Activated T-helper 2 cell treated with anti-CD3 and anti-CD28 coated beads, Interferon-gamma antibody, Interleukin-2, Interleukin-4, amounts not matched to agents 10 μg/mL and 5 μg/mL and 100 μg/mL, durations not matched to agents 14 hours and 24 hours and 36 hours (primary cell): ENCODE data around the gene GJB6. TPM values are rescaled to one million over a fixed set of nuclear protein-coding genes. Genes with fewer than 3 reads are reported as not detected.
A peak's percentile ranks its signal among the peaks of the same experiment; 100 is the strongest.

Experiments used
- DNase-seq: peaks from one replicate; pipeline ENCODE4 v3.0.0; 2021; ENCODE audit warnings: low spot score
- H3K27ac Mint-ChIP-seq: one replicate; pipeline ENCODE4 v1.8.0; 2021; ENCODE audit warnings: mixed read lengths
- H3K27me3 Mint-ChIP-seq: one replicate; pipeline ENCODE4 v1.8.0; 2021; ENCODE audit warnings: low read depth, mixed read lengths
- H3K36me3 Mint-ChIP-seq: one replicate; pipeline ENCODE4 v1.8.0; 2021; ENCODE audit warnings: low read depth, mixed read lengths
- H3K4me1 Mint-ChIP-seq: one replicate; pipeline ENCODE4 v1.8.0; 2021; ENCODE audit warnings: low read depth, mixed read lengths
- H3K4me3 Mint-ChIP-seq: one replicate; pipeline ENCODE4 v1.8.0; 2021; ENCODE audit warnings: low read depth, mild to moderate bottlenecking, moderate library complexity, mixed read lengths
- H3K9me3 Mint-ChIP-seq: one replicate; pipeline ENCODE4 v1.8.0; 2021; ENCODE audit warnings: mixed read lengths
- intact Hi-C: fragments of 100-400 bp; cut with micrococcal nuclease; formaldehyde crosslinking; loops from one replicate; pipeline ENCODE4 v1.15.1; 2023
- total RNA-seq: library from RNA; stranded (reverse); gene quantifications from 2 replicates; pipeline ENCODE4 v1.2.3, GENCODE V29; 2022

GJB6 gene
- total RNA-seq, 1 donor from 2014 or later = 1.7 TPM

DNA sequence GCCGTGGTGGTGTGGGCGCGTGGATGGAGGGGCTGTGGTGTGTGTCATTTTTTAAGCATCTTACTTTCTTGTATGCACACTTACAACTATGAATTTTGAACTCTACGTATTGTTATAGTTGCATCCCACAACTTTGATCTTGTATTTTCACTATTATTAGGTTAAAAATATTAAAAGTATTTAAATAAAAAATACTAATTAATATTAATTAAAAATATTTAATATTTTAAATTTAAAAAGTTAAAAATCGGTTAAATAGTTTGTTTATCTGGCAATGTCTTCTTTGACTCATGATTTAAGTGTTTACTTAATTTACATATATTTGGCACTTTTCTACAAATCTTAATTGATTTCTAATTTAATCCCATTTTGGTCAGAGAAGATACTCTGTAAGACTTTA is 17.8 kb upstream of the GJB6 start:
- intact Hi-C loops = no loop called here
- no peak for DNase-seq
- no peak overlapping the region for H3K4me3 Mint-ChIP-seq
- H3K36me3 Mint-ChIP-seq = no peaks in the 10 kb centered on the region
- H3K27ac Mint-ChIP-seq = no peak overlapping the region
- H3K27me3 Mint-ChIP-seq = peaks cover 14% of the 10 kb centered on the region
- no peaks in the 10 kb centered on the region for H3K4me1 Mint-ChIP-seq
- no peaks in the 10 kb centered on the region for H3K9me3 Mint-ChIP-seq

DNA sequence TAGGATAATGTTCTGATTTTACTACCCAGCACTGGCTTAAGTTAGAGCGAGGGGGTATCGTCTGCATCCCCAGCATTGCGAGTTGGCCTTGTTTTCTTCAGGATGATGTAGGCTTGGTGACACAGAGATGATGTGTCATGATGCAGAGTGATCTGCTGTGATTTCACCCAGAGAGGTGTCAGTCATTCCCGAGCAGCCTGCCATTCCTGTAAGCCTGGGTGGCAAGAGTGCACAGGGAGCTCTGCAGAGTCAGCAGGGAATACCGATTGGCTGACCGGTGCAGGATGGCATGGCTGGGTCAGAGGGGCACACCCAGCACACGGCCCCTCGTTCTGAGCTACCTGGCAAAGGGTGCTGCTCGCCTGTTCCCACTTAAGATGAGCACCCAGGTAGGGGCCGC is 15.8 kb upstream of the GJB6 start:
- intact Hi-C loops = no loop called here
- H3K9me3 Mint-ChIP-seq = no peaks in the 10 kb centered on the region
- no peaks in the 10 kb centered on the region for H3K36me3 Mint-ChIP-seq
- H3K27me3 Mint-ChIP-seq = peaks cover 14% of the 10 kb centered on the region
- H3K27ac Mint-ChIP-seq = no peak overlapping the region
- no peak for DNase-seq
- no peak overlapping the region for H3K4me3 Mint-ChIP-seq
- H3K4me1 Mint-ChIP-seq = no peaks in the 10 kb centered on the region

DNA sequence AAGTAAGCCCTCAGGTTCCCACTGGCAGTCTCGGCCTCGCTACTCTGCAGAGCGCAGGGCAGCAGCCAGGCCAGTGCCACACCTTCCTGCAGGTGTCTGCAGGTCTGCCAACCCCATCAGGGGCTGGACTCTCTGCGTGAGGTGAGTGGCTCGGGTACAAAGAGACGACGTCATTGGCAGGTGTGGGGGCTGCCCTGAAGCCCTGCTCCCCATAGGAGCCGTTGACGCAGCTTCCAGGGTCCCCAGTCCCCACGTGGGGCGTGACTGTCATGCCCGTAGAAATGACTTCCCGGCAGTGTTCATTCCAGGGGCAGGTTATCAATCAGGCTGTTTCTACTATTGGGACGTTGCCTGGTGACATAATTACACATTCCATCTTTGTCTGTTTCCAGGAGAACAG is 15.3 kb upstream of the GJB6 start:
- Mint-ChIP-seq H3K9me3 (no peaks in the 10 kb centered on the region), H3K27me3 (peaks cover 14% of the 10 kb centered on the region), H3K4me3 (no peak overlapping the region), H3K36me3 (no peaks in the 10 kb centered on the region), H3K4me1 (no peaks in the 10 kb centered on the region), H3K27ac (no peak overlapping the region)
- DNase-seq = no peak
- intact Hi-C loops = no loop called here

DNA sequence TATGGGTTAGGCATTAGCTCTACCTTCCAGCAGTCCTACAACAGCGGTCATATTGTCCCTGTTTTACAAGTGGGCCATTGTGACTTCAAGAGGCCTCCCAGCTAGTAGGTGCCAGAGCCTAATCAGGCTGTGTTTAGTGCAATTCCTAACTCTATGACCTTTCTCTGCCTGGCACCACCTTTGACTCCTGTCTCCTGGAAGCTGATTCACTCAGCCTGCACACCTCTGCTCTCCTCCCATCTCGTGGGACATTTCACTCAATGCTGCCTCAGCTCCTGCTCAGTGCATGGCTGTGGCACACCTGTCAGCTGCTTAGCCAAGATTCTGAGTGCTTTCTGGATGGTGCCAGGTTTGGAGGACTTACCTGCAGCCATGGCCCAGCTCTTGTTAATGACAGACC is 9.5 kb upstream of the GJB6 start:
- H3K27ac Mint-ChIP-seq = no peak overlapping the region
- H3K4me1 Mint-ChIP-seq = no peaks in the 10 kb centered on the region
- intact Hi-C loops = no loop called here
- H3K9me3 Mint-ChIP-seq = no peaks in the 10 kb centered on the region
- no peak overlapping the region for H3K4me3 Mint-ChIP-seq
- DNase-seq = no peak
- no peaks in the 10 kb centered on the region for H3K36me3 Mint-ChIP-seq
- peaks cover 22% of the 10 kb centered on the region for H3K27me3 Mint-ChIP-seq

DNA sequence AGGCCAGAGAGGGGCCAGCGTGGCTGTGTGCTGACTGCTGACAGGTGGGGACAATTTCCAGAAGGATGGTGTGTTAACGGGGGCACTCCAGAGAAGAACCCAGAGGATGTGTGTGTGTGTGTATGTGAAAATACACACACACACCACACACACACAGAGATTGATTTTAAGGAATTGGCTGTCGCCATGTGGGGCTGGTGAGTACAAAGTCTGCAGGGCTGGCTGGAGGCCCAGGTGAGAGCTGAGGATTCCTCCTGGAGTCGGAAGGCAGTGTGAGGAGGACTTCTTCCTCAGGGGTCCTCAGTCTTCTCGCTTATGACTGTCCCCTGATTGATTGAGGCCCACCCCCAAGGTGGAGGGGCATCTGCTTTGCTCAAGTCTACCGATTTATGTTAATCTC is 7.6 kb upstream of the GJB6 start:
- no peak for DNase-seq
- Mint-ChIP-seq H3K9me3 (no peaks in the 10 kb centered on the region), H3K27me3 (peaks cover 24% of the 10 kb centered on the region), H3K36me3 (no peaks in the 10 kb centered on the region), H3K4me1 (no peaks in the 10 kb centered on the region), H3K4me3 (no peak overlapping the region), H3K27ac (no peak overlapping the region)
- intact Hi-C loops = no loop called here

DNA sequence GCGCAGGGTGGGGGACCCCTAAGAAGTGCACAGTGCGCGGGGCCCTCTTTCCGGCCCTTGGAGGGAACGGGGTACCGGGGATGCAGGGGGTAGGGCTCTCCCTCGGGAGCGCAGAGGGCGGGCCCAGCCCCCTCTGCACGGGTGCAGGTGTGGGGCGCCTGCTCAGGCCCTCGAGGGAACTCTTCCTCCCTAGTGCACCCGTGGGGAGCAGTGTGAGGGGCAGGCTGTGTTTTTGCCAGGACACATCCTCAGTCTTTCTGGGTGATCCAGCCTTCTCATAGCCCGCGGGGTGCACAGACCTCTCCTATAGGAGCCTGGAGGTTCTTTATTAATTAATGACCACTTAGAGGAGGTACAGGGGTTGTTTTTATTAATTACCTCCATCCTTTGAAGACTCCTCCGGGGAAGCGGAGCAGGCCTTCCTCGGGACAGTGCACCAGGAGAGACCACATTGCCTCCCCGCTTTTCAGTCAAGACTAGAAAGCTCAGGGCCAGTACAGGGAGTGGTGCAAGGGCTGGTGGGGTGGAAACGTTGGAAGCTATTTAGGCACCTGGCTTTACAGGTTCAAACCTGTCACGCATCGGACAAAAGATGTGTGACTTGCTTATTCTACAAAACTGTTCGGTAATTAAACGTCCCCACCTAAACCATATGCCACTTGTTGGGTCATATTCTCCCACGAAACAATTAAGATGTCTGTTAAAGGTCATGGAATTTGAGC is 598 bp upstream of the GJB6 start:
- H3K9me3 Mint-ChIP-seq = no peaks in the 10 kb centered on the region
- intact Hi-C loops = no loop called here
- peaks cover 49% of the 10 kb centered on the region for H3K27me3 Mint-ChIP-seq
- H3K4me3 Mint-ChIP-seq = no peak overlapping the region
- H3K27ac Mint-ChIP-seq = no peak overlapping the region
- peaks cover 4% of the 10 kb centered on the region for H3K36me3 Mint-ChIP-seq
- H3K4me1 Mint-ChIP-seq = peaks cover 12% of the 10 kb centered on the region
- DNase-seq = no peak

DNA sequence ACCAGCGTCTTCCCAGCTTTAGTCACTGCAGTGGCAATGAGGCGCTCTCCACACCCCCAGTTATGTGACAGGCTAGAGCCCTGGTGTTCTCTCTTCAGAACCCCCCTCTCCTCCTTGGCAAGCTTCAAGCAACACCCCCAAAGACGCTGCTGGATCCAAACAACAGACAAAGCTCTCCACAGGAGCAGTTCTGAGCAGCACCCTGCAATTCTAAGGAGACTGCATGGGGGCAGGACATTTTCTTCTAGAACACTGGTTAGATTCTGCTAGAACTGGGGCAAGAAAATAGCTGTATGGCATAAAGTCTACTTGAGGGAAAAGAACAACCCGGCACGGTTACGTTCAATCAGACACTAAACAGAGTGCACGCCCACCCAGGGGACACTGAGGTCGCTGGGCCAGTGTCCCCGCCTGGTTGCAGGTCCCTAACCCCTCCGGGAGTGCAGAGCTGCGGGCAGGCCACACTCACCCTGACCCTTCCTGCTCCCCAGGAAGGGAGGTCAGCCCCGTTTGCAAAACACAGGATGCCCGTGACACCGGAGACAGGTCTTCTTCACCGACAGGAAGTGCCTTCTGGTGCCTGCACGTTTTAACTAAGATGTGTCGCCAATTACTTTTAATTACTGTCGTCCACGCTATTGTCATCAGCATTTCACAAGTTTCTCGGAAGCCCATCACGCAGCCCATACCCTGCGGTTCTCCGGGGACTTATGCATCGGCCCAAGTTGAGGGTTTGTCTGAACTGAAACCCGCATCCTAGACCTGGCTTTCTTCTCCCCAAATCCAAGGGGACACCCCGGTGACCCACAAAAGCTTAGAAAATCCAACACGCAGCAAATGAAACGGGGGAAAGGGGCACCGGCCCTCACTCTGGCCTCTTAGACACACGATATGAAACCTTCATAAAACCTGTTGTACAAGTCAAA is 943 bp downstream of the GJB6 start:
- peaks cover 12% of the 10 kb centered on the region for H3K4me1 Mint-ChIP-seq
- no peaks in the 10 kb centered on the region for H3K9me3 Mint-ChIP-seq
- H3K27ac Mint-ChIP-seq = no peak overlapping the region
- no peak for DNase-seq
- H3K4me3 Mint-ChIP-seq = peak overlapping the region; percentile 70
- intact Hi-C loops = no loop called here
- peaks cover 49% of the 10 kb centered on the region for H3K27me3 Mint-ChIP-seq
- H3K36me3 Mint-ChIP-seq = peaks cover 4% of the 10 kb centered on the region

DNA sequence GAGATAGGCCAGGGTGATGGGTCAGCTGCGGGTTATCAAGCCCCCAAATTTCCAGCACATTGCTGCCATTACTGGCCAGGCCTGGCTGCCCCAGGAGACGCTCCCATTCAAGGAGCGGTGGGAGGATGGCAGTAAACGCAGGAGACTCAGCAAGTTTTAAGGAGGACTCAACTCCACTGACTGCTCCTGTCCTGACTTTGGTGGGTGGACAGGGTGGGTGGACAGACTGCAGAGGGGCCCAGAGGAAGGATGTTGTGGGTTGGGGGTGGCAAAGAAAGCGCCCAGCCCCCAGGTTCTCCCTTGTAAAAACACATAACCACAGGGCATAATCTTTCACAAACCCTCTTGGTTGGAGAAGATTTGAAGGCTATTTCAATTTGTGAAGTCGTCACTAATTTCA is 4.4 kb downstream of the GJB6 start:
- intact Hi-C loops = no loop called here
- H3K9me3 Mint-ChIP-seq = no peaks in the 10 kb centered on the region
- H3K36me3 Mint-ChIP-seq = no peaks in the 10 kb centered on the region
- no peak overlapping the region for H3K27ac Mint-ChIP-seq
- peaks cover 41% of the 10 kb centered on the region for H3K27me3 Mint-ChIP-seq
- no peak for DNase-seq
- no peak overlapping the region for H3K4me3 Mint-ChIP-seq
- peaks cover 11% of the 10 kb centered on the region for H3K4me1 Mint-ChIP-seq

DNA sequence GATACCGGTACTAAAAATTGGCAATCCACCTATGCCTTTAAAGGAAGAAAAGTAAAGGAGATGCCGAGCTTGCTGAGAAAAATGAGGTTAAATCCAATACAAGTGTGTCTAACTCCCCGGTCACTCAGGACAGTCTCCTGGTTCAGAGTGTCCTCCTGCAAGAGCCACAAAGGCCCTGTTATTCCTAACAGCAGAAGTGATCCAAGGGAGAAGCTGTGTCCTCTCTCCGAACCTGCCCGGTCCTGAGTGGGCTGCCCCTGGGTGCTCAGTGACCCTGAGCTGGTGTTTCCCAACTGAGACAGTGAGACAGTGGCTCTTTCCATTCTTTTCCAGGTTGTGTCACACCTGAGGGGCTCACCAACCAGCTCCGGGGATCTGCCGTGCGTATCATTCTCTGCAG is 4.8 kb downstream of the GJB6 start:
- Mint-ChIP-seq H3K9me3 (no peaks in the 10 kb centered on the region), H3K27me3 (peaks cover 39% of the 10 kb centered on the region), H3K4me3 (no peak overlapping the region), H3K27ac (no peak overlapping the region), H3K36me3 (no peaks in the 10 kb centered on the region), H3K4me1 (peaks cover 12% of the 10 kb centered on the region)
- intact Hi-C loops = no loop called here
- no peak for DNase-seq

DNA sequence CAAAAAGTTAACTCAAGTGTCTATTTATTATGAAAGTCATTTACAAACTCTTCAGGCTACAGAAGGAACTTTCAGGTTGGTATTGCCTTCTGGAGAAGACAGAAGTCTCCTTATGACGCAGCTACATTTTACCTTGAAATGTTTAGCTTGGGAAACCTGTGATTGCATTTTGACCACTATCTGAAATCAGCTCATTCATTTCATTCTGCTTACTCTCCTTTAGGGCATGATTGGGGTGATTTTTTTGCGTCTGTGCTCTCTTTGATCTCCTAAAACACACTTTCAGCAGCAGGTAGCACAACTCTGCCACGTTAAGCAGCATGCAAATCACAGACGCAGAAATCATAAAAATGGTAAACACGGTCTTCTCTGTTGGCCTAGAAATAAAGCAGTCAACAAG is 9.6 kb downstream of the GJB6 start:
- Mint-ChIP-seq H3K27ac (no peak overlapping the region), H3K4me1 (peaks cover 21% of the 10 kb centered on the region), H3K36me3 (no peaks in the 10 kb centered on the region), H3K9me3 (no peaks in the 10 kb centered on the region), H3K27me3 (peaks cover 19% of the 10 kb centered on the region), H3K4me3 (no peak overlapping the region)
- no peak for DNase-seq
- intact Hi-C loops = no loop called here

DNA sequence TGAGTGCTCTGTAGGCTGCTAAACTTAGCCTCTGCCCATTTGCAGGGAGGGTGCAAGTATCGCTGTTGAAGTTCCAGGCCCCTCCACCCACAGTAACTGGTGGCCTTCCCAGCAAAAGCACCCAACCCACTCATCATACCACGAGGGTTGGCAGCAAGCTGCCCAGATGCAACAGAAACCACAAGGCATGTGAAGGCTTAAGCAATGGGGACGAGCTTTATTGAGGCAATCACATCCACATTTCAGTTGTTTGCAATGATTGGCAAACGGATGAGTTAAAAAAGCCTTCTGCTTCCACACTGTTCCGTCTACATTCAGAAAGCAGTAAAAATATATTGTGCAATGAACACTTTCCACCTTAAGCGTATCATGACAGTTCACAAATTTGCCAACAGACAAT is 10.3 kb downstream of the GJB6 start:
- H3K9me3 Mint-ChIP-seq = no peaks in the 10 kb centered on the region
- H3K27ac Mint-ChIP-seq = no peak overlapping the region
- peaks cover 18% of the 10 kb centered on the region for H3K27me3 Mint-ChIP-seq
- H3K4me3 Mint-ChIP-seq = no peak overlapping the region
- DNase-seq = no peak
- no peaks in the 10 kb centered on the region for H3K36me3 Mint-ChIP-seq
- peaks cover 21% of the 10 kb centered on the region for H3K4me1 Mint-ChIP-seq
- intact Hi-C loops = no loop called here

DNA sequence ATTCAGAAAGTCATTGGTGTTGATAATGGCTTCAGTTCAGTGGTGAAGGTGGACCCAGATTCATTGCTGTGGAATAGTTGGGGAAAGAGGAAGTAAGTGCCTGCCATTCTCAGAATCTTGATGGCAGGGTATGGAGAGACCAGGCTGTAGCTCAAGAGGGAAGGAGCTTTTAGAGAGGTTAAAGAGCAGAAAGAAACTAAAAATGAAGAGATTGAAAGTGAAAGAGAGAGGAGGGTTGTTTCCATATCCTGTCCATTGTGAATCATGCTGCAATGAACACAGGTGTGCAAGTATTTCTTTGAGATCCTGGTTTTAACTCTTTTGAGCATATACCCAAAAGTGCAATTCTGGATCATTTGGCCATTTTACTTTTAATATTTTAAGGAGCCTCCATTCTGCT is 12.5 kb downstream of the GJB6 start:
- intact Hi-C loops = no loop called here
- Mint-ChIP-seq H3K4me1 (peaks cover 21% of the 10 kb centered on the region), H3K4me3 (peak overlapping the region; percentile 23), H3K27ac (peak overlapping the region; percentile 44), H3K9me3 (no peaks in the 10 kb centered on the region), H3K36me3 (no peaks in the 10 kb centered on the region), H3K27me3 (peaks cover 14% of the 10 kb centered on the region)
- no peak for DNase-seq

DNA sequence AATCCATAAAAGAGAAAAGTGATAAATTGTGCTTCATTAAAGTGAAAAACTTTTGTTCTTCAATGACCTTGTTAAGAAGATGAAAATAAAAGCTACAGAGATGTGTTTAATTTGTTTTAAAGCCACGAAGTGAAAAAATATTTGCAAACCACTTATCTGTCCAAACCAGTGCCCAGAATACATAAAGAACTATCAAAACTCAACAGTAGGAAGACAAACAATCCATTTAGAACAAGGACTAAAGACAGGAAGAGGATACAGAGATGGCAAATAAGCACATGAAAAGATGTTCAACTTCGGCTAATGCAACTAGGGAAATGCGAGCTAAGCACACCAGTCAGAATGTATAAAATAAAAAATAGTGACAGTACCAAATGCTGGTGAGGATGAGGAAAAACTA is 15.0 kb downstream of the GJB6 start:
- no peak for DNase-seq
- intact Hi-C loops = no loop called here
- no peaks in the 10 kb centered on the region for H3K36me3 Mint-ChIP-seq
- no peak overlapping the region for H3K27ac Mint-ChIP-seq
- peaks cover 26% of the 10 kb centered on the region for H3K27me3 Mint-ChIP-seq
- H3K4me3 Mint-ChIP-seq = no peak overlapping the region
- peaks cover 18% of the 10 kb centered on the region for H3K4me1 Mint-ChIP-seq
- no peaks in the 10 kb centered on the region for H3K9me3 Mint-ChIP-seq
